Cardiac fibroblast (primary cell): Measurements from ENCODE around the gene MYL6.

ENCODE experiments used
- DNase-seq, 2 donors: peaks; one replicate each; pipeline versions ENCODE4 v3.0.0 to v3.0.0-alpha.2; 2010; ENCODE audit warnings: low read depth in 2 of 2
- H3K4me3 ChIP-seq, 2 donors: replicated peaks in 1 of 2; 1 replicate in 1 of 2; 2 replicates in 1 of 2; pipeline ENCODE4 v1.5.1; 2011; ENCODE audit warnings: low read depth in 2 of 2, low read length in 2 of 2, mild to moderate bottlenecking in 2 of 2, moderate library complexity in 1 of 2
- TF ChIP-seq, protein P1 (sequence below): IDR thresholded peaks from one replicate; pipeline ENCODE4 v1.5.1; 2011; ENCODE audit warnings: low read depth, mild to moderate bottlenecking, low read length, inconsistent platforms

MYL6 gene

DNA sequence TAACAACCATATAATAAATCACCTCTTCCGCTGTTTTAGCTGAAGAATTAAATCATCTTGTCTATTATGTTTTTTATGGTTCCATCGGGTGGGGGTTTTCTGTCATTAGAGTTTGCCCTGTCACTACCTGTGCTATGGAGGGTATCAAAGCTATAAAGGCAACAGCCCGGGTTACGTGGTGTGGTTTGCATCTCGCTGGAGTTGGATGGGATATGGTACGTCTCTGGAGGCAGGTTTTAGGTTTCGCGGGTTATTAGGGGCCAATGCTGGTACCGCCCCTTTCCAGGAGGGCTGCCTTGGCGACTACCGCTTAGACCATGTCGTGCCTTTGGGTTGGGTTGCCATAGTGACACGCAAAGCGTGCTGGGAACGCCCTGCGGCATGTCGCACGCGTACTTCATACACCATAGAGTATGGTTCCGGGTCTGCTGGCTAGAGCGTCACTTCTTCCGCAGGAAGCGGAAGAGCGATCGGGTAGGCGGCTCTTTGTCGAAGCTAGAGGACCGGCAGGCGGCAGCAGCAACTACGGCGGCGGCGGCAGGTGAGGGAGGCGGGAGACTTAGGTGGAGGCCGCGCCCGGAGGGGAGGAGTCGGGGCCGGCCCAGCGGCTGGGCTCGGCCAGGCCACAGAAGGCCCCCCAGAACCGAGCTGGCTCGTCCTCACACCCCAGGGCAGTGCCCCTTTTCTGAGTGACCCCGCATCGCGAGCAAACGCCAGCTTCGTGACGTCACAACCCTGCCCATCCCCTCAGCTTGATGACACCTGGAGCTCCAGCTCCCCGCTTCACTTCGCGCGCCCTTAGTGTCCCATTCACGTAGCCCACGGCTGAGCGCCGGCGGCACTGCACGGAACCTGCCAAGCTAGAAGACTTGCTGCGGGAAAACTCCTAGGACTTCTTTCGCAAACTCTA, 40.1 kb upstream of the MYL6 start, which contains the start of gene ZC3H10:
Gene ZC3H10 (plus strand): TSS at position 489 of the 910 bp plus-strand sequence. CDS start 2,297 bp downstream, outside the sequence.
- TF ChIP-seq, protein P1, sequence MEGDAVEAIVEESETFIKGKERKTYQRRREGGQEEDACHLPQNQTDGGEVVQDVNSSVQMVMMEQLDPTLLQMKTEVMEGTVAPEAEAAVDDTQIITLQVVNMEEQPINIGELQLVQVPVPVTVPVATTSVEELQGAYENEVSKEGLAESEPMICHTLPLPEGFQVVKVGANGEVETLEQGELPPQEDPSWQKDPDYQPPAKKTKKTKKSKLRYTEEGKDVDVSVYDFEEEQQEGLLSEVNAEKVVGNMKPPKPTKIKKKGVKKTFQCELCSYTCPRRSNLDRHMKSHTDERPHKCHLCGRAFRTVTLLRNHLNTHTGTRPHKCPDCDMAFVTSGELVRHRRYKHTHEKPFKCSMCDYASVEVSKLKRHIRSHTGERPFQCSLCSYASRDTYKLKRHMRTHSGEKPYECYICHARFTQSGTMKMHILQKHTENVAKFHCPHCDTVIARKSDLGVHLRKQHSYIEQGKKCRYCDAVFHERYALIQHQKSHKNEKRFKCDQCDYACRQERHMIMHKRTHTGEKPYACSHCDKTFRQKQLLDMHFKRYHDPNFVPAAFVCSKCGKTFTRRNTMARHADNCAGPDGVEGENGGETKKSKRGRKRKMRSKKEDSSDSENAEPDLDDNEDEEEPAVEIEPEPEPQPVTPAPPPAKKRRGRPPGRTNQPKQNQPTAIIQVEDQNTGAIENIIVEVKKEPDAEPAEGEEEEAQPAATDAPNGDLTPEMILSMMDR, result peak; percentile 50
- peak; percentile 100 for DNase-seq
- H3K4me3 ChIP-seq, result peak within 1 kb of the TSS; percentile 80 to 86

DNA sequence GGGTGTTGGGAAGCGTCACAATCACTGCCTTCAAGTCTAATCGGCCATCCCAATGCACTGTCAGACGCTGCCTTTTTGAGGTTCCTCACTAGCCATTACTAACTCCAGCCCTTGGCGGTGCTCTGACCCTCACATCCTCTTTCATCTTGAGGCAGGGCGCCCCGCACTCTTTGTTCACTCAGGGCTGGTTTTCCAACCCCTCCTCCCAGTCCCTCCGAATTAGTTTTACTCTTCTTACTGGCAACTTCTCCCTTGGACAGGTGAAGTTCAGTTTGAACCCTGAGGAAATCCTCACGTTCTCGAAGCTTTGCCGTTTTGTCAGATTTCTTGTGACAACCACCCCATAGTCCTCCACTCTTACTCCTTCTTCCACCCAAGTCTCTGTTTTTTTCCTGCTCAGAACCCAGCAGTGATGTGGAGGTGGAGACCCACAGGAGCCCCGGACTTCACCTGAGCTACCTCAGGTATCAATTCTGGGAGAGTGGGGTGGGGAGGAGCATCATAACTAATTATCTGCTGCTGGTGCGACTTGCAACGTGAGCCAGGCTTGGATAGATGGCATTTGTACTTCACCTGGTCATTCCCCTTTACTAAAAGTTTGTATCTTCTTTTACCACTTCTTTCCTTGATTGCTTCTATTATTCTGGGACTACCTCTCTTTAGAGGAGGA, 39.3 kb upstream of the MYL6 start:
- DNase-seq, result no peak
- peak overlapping the region; percentile 80 to 86 for H3K4me3 ChIP-seq
- TF ChIP-seq, protein P1, result no peak

DNA sequence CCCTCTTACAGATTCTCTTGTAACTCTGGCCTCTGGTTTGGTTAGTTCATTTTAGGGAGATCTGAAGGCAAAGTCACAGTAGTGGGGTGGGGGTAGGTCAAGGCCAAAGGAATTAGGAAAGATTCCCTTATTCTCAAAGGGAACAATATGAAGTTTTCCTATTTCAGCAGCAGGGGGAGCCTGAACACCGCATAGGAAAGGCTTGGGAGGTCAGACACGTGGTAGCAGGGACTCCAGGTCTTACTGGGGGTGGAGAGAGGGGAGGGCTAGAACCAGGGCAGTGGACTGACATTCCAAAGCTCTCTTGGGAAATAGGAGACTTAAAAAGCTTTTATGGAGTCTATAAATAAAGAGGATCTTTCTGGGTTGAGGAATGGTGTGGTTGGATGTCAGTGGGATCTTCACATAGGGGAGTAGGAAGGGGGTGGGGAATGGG, 38.8 kb upstream of the MYL6 start:
- TF ChIP-seq, protein P1, result peak; percentile 83
- peak; percentile 95 to 97 for DNase-seq
- no peak overlapping the region for H3K4me3 ChIP-seq

DNA sequence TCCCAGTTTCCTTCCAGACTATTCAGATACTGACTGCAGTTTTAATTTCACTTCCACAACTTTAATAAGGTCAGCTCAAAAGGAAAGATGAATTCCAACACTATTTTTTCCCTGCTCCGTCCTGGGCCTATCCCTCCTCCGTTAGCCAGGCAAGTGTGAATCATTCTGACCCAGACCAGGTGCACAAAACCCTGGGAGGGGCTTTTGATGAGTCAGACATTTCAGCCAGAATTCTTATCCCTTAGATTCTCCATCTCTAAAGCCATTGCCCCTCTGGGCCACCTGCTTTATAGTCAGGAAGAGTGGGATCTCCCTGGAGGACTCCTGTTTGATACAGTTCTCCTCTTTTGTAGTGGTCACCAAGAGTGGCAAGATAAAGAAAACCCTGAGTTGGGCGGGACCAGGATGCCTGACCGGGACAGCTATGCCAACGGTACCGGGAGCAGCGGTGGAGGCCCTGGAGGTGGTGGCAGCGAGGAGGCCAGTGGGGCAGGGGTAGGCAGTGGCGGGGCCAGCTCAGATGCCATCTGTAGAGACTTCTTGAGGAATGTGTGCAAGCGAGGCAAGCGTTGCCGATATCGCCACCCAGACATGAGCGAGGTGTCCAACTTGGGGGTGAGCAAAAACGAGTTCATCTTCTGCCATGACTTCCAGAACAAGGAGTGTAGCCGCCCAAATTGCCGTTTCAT, 37.9 kb upstream of the MYL6 start:
- H3K4me3 ChIP-seq, result no peak overlapping the region
- DNase-seq, result peak in 1 of 2 donors; percentile 24
- TF ChIP-seq, protein P1, result no peak

DNA sequence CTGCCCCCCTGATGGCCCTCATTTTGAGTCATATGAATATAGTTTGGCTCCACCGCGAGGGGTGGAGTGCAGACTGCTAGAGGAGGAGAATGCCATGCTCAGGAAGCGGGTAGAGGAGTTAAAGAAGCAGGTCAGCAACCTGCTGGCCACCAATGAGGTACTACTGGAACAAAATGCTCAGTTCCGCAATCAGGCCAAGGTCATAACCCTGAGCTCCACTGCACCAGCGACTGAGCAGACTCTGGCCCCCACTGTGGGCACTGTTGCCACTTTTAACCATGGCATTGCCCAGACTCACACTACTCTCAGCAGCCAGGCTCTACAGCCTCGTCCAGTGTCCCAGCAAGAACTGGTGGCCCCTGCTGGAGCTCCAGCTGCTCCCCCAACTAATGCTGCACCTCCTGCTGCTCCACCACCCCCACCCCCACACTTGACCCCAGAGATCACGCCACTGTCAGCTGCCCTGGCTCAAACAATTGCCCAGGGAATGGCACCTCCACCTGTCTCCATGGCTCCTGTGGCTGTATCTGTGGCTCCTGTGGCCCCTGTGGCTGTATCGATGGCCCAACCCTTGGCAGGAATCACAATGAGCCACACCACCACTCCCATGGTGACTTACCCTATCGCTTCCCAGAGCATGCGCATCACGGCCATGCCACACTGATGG, 36.8 kb upstream of the MYL6 start:
- no peak for DNase-seq
- H3K4me3 ChIP-seq, result no peak overlapping the region
- TF ChIP-seq, protein P1, result no peak

DNA sequence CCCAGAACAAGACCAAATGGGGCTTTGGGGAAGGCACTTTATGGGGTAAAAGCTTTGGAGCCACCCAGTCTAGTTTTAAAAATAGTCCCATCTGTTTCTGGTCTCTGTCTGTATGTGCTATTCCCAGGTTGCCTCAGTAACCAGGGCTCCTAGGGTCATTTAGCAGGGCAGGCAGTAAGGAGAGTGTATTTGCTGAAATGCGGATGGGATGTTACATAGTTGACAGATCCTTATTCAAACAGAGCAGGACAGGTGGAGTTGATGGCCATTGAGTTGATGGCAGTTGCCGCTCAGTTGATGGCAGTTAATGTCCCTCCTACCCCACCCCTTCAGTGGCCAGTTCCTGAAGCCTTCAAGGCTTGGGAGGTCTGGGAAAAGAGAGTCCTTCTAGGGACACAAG, 35.5 kb upstream of the MYL6 start:
- DNase-seq, result no peak
- TF ChIP-seq, protein P1, result no peak
- H3K4me3 ChIP-seq, result no peak overlapping the region
